NT2/D1 (cell line): Measurements from ENCODE around the gene TINCR.

Source experiments
- DNase-seq: peaks from one replicate; pipeline ENCODE4 v3.0.0-alpha.2; 2011; ENCODE audit warnings: low read depth, low spot score
- H3K27me3 ChIP-seq: 2 replicates; pipeline ENCODE4 v1.6.0; 2011; ENCODE audit warnings: mild to moderate bottlenecking; ENCODE audit not compliant: insufficient read length, insufficient read depth
- H3K36me3 ChIP-seq: 2 replicates; pipeline ENCODE4 v1.6.1; 2011; ENCODE audit warnings: mild to moderate bottlenecking, low read length, mixed read lengths; ENCODE audit not compliant: insufficient read depth, insufficient read length
- H3K4me1 ChIP-seq: 2 replicates; pipeline ENCODE4 v1.5.1; 2011; ENCODE audit not compliant: insufficient read depth, insufficient read length
- H3K4me3 ChIP-seq: 2 replicates; pipeline ENCODE4 v1.5.1; 2011; ENCODE audit warnings: low read depth; ENCODE audit not compliant: insufficient read length
- H3K9ac ChIP-seq: 2 replicates; pipeline ENCODE4 v1.6.0; 2011; ENCODE audit warnings: low read depth; ENCODE audit not compliant: insufficient read length
- H3K9me3 ChIP-seq: 2 replicates; pipeline ENCODE4 v1.5.1; 2011; ENCODE audit warnings: mild to moderate bottlenecking, low read length; ENCODE audit not compliant: insufficient read depth
- SUZ12 ChIP-seq: IDR thresholded peaks from 2 replicates; pipeline ENCODE4 v1.6.1; 2011; ENCODE audit not compliant: insufficient read length, insufficient read depth; ENCODE audit errors: extremely low read depth
- YY1 ChIP-seq: IDR thresholded peaks from 2 replicates; pipeline ENCODE4 v1.6.1; 2011; ENCODE audit not compliant: insufficient read length, insufficient read depth
- ZNF274 ChIP-seq: IDR thresholded peaks from 2 replicates; pipeline ENCODE4 v1.6.1; 2011; ENCODE audit warnings: mild to moderate bottlenecking, low read depth, low read length

The TINCR gene

GRCh38 chr19:5557691-5558090 is 10.1 kb downstream of the TINCR start:
- H3K4me1 ChIP-seq, result peaks cover 29% of the 10 kb centered on the region
- H3K27me3 ChIP-seq, result no peaks in the 10 kb centered on the region
- TF ChIP-seq ZNF274 (no peak), SUZ12 (no peak), YY1 (no peak)
- H3K9me3 ChIP-seq, result peaks cover 14% of the 10 kb centered on the region; the same call in 1 of the 2 replicates
- no peak overlapping the region for H3K9ac ChIP-seq
- peaks cover 4% of the 10 kb centered on the region for H3K36me3 ChIP-seq
- no peak for DNase-seq
- no peak overlapping the region for H3K4me3 ChIP-seq

DNA sequence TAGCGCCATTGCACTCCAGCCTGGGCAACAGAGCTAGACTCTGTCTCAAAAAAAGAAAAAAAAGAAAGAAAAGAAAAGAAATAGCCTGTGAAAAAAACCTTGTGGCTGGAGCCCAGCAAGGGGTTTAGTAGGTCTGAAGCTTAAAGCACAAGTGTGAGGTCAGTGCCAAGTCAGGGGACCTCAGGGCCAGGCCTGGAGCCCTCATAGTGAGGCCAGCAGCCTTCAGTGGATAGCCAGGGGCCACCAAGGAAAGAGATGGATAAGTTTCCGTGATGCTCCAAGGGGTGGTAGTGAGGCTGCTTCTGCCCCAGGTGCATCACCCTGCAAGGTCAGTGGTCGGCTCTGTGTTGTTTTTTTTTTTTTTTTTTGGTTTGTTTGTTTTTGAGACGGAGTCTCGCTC is 12.9 kb downstream of the TINCR start:
- TF ChIP-seq ZNF274 (no peak), YY1 (no peak), SUZ12 (no peak)
- Histone ChIP-seq H3K27me3 (no peaks in the 10 kb centered on the region), H3K4me1 (peaks cover 15% of the 10 kb centered on the region), H3K4me3 (no peak overlapping the region), H3K9ac (no peak overlapping the region), H3K9me3 (no peaks in the 10 kb centered on the region), H3K36me3 (no peaks in the 10 kb centered on the region)
- no peak for DNase-seq

GRCh38 chr19:5553892-5554291 is 13.9 kb downstream of the TINCR start:
- Histone ChIP-seq H3K4me3 (no peak overlapping the region), H3K9me3 (no peaks in the 10 kb centered on the region), H3K9ac (no peak overlapping the region), H3K4me1 (peaks cover 11% of the 10 kb centered on the region), H3K27me3 (no peaks in the 10 kb centered on the region), H3K36me3 (no peaks in the 10 kb centered on the region)
- no peak for DNase-seq
- TF ChIP-seq ZNF274 (no peak), YY1 (no peak), SUZ12 (no peak)

DNA sequence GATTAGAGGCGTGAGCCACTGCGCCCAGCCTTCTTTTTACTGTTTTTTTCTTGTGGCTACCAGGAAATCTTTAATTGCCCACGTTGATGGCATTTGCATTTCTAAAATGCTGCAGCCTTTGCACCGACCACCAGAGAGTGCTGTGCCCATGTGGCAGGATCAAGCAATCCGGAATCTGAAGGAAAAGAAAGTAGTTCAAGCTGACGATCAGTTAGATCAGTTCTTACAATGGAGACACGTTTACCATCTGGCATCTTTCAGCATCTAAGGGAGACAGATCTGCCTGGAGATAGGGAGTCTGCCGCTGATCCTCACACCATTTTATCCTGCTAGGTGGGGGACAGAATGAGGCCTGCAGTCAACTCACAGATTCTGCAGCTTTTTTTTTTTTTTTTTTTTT is 19.9 kb downstream of the TINCR start:
- Histone ChIP-seq H3K4me1 (peaks cover 6% of the 10 kb centered on the region), H3K36me3 (no peaks in the 10 kb centered on the region), H3K4me3 (no peak overlapping the region), H3K9me3 (no peaks in the 10 kb centered on the region), H3K27me3 (no peaks in the 10 kb centered on the region), H3K9ac (no peak overlapping the region)
- TF ChIP-seq YY1, result no peak
- TF ChIP-seq SUZ12, result no peak
- no peak for TF ChIP-seq ZNF274
- DNase-seq, result peak; percentile 58

DNA sequence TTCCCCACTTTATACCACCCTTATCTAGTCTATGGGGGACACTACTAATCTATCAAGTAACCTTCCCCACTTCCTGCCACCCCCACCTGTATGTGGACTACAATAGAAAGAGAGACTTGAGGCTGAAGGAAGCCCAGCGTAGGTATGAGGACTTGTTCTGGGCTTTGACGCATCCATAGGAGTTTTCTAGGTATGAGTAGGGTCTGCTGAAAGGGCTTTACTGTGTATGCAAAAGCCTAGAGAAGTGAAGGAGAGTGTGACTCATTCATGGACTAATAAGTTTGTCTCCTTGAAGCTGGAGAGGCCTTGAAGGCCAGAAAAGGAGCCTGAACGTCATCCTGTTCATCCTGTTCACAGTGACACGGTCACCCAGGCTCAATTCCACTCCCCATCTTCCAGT is 21.8 kb downstream of the TINCR start:
- no peak for DNase-seq
- H3K4me1 ChIP-seq, result peaks cover 6% of the 10 kb centered on the region
- TF ChIP-seq YY1, result no peak
- no peak for TF ChIP-seq ZNF274
- no peak for TF ChIP-seq SUZ12
- no peak overlapping the region for H3K9ac ChIP-seq
- H3K4me3 ChIP-seq, result no peak overlapping the region
- no peaks in the 10 kb centered on the region for H3K27me3 ChIP-seq
- no peaks in the 10 kb centered on the region for H3K36me3 ChIP-seq
- no peaks in the 10 kb centered on the region for H3K9me3 ChIP-seq

- Histone ChIP-seq H3K27me3 (no peaks in the 10 kb centered on the region), H3K9me3 (no peaks in the 10 kb centered on the region), H3K4me3 (no peak overlapping the region), H3K9ac (no peak overlapping the region), H3K4me1 (peaks cover 6% of the 10 kb centered on the region), H3K36me3 (no peaks in the 10 kb centered on the region)
- no peak for DNase-seq
- TF ChIP-seq SUZ12 (no peak), ZNF274 (no peak)
These were observed 22.7 kb downstream of the TINCR start for GRCh38 chr19:5545051-5545450.

GRCh38 chr19:5542665-5543064 is 25.1 kb downstream of the TINCR start:
- no peak for TF ChIP-seq YY1
- no peak for TF ChIP-seq SUZ12
- no peak for TF ChIP-seq ZNF274

GRCh38 chr19:5541456-5541855 is 26.3 kb downstream of the TINCR start:
- TF ChIP-seq YY1 (no peak), ZNF274 (no peak), SUZ12 (no peak)
- Histone ChIP-seq H3K27me3 (no peaks in the 10 kb centered on the region), H3K36me3 (no peaks in the 10 kb centered on the region), H3K9me3 (no peaks in the 10 kb centered on the region), H3K9ac (no peak overlapping the region), H3K4me1 (peaks cover 15% of the 10 kb centered on the region), H3K4me3 (no peak overlapping the region)
- DNase-seq, result no peak

More at GRCh38 chr19:5542665-5543064, 25.1 kb downstream of the TINCR start:
- peaks cover 13% of the 10 kb centered on the region for H3K4me1 ChIP-seq
- no peak for DNase-seq
- no peaks in the 10 kb centered on the region for H3K36me3 ChIP-seq
- H3K4me3 ChIP-seq, result no peak overlapping the region
- no peak overlapping the region for H3K9ac ChIP-seq
- no peaks in the 10 kb centered on the region for H3K9me3 ChIP-seq
- no peaks in the 10 kb centered on the region for H3K27me3 ChIP-seq
